ENCODE measurements around the gene CHST1. TPM values are rescaled to one million over a fixed set of nuclear protein-coding genes. Genes with fewer than 3 reads are reported as not detected.

Gene CHST1
- total and polyA plus RNA-seq, 2 experiments from 2014 or later = 0.84 to 2.7 TPM

GRCh38 chr11:45662096-45662664, 3.2 kb downstream of the CHST1 start:
- peaks cover 41% of the 10 kb centered on the region for H3K27me3 ChIP-seq (ENCODE audit: insufficient read depth)
- H3K9me3 Mint-ChIP-seq = no peaks in the 10 kb centered on the region

More at GRCh38 chr11:45662096-45662664, 3.2 kb downstream of the CHST1 start:
- Histone ChIP-seq H3K79me2 (replicated peaks; ENCODE audit: insufficient read depth) (no peaks in the 10 kb centered on the region), H4K20me1 (replicated peaks; ENCODE audit: insufficient read depth) (no peaks in the 10 kb centered on the region), H3K36me3 (ENCODE audit: insufficient read depth) (no peaks in the 10 kb centered on the region), H3K9me2 (ENCODE audit: insufficient read depth) (no peaks in the 10 kb centered on the region), H3K27ac (ENCODE audit: low read depth) (no peak overlapping the region), H3K4me1 (ENCODE audit: insufficient read depth) (peaks cover 29% of the 10 kb centered on the region), H3F3A (replicated peaks; ENCODE audit: low read depth) (no peaks in the 10 kb centered on the region), H3K4me2 (no peak overlapping the region), H2AFZ (no peak overlapping the region), H3K4me3 (no peak overlapping the region)
- Mint-ChIP-seq H3K27ac (no peak overlapping the region), H3K36me3 (ENCODE audit: low read depth) (no peaks in the 10 kb centered on the region), H3K4me3 (no peak overlapping the region), H3K27me3 (ENCODE audit: insufficient read depth, low read depth, poor library complexity) (peaks cover 39% of the 10 kb centered on the region), H3K4me1 (peaks cover 37% of the 10 kb centered on the region)
- DNase-seq (ENCODE audit: low spot score) (no peak), ATAC-seq (no peak)
- no peak for TF ChIP-seq EZH2 (IDR thresholded peaks at IDR 0.05; ENCODE audit: low read depth, unreplicated experiment)
- no peak for TF ChIP-seq ZNF114 (CRISPR knock-in tag; IDR thresholded peaks at IDR 0.05)
- no peak for TF ChIP-seq EZH2phosphoT487 (IDR thresholded peaks at IDR 0.05; ENCODE audit: unreplicated experiment)
- no peak for TF ChIP-seq NANOG (IDR thresholded peaks at IDR 0.05; ENCODE audit: borderline replicate concordance)
- no peak for TF ChIP-seq CTCF (conservative IDR thresholded peaks at IDR 0.05; ENCODE audit: low read depth in 2 of 2)
- no peak for TF ChIP-seq STAT1 (IDR thresholded peaks at IDR 0.05; ENCODE audit: unreplicated experiment)
- TF ChIP-seq CREB1 (CRISPR knock-in tag; IDR thresholded peaks at IDR 0.05; ENCODE audit: low read depth) = no peak
- TF ChIP-seq ETS1 (IDR thresholded peaks at IDR 0.05) = no peak
- no peak for TF ChIP-seq POLR2AphosphoS5 (IDR thresholded peaks at IDR 0.05; ENCODE audit: low read depth)
- no peak for TF ChIP-seq ZNF462 (CRISPR knock-in tag; IDR thresholded peaks at IDR 0.05)
- TF ChIP-seq ZNF331 (CRISPR knock-in tag; IDR thresholded peaks at IDR 0.05; ENCODE audit: low read depth) = no peak
- no peak for TF ChIP-seq JUNB (IDR thresholded peaks at IDR 0.05; ENCODE audit: unreplicated experiment)
- no peak for TF ChIP-seq REST (IDR thresholded peaks at IDR 0.05; ENCODE audit: unreplicated experiment)

Measured in GM23338 (cell line).